ENCODE measurements around the gene LRP10. TPM values are rescaled to one million over a fixed set of nuclear protein-coding genes. Genes with fewer than 3 reads are reported as not detected.

The LRP10 gene
- total RNA-seq, 2 donors from 2014 or later, result 48.9 to 67.6 TPM

Other genes with a start within 250 kb of the LRP10 start
- not detected for gene OR6J1, start 227.4 kb upstream of the LRP10 start, total RNA-seq
- gene OXA1L, start 105.1 kb upstream of the LRP10 start, total RNA-seq, result 100 to 1,000 TPM; 176 to 178 TPM
- gene SLC7A7, start 56.3 kb upstream of the LRP10 start, total RNA-seq, result under 1 TPM; 0.46 to 0.78 TPM
- 100 to 1,000 TPM; 112 to 146 TPM for gene MRPL52, start 41.9 kb upstream of the LRP10 start, total RNA-seq
- gene MMP14, start 35.2 kb upstream of the LRP10 start, total RNA-seq, result 1 to 10 TPM in 1 of 2 donors, under 1 TPM in 1; 0.68 to 2.2 TPM
- gene REM2, start 11.5 kb downstream of the LRP10 start, total RNA-seq, result 1 to 10 TPM in 1 of 2 donors, under 1 TPM in 1; 0.93 to 1.1 TPM
- 10 to 100 TPM; 63.5 to 97.7 TPM for gene RBM23, start 47.4 kb downstream of the LRP10 start, total RNA-seq
- gene PRMT5, start 57.6 kb downstream of the LRP10 start, total RNA-seq, result 100 to 1,000 TPM in 1 of 2 donors, 10 to 100 TPM in 1; 47.1 to 120 TPM
- gene HAUS4, start 85.3 kb downstream of the LRP10 start, total RNA-seq, result 10 to 100 TPM; 82.2 to 93.3 TPM
- gene AJUBA, start 110.8 kb downstream of the LRP10 start, total RNA-seq, result 1 to 10 TPM; 1.5 to 3.8 TPM
- 10 to 100 TPM; 10.9 to 12.6 TPM for gene C14orf93, start 138.4 kb downstream of the LRP10 start, total RNA-seq
- gene PSMB5, start 163.2 kb downstream of the LRP10 start, total RNA-seq, result 100 to 1,000 TPM; 137 to 180 TPM
- gene PSMB11, start 170.5 kb downstream of the LRP10 start, total RNA-seq, result not detected
- 1 to 10 TPM; 1.1 to 1.4 TPM for gene CDH24, start 185.8 kb downstream of the LRP10 start, total RNA-seq
- gene ACIN1, start 223.4 kb downstream of the LRP10 start, total RNA-seq, result 100 to 1,000 TPM; 187 to 191 TPM
- 10 to 100 TPM; 36.5 to 49.1 TPM for gene C14orf119, start 223.8 kb downstream of the LRP10 start, total RNA-seq
- not detected for gene CIROP, start 233.2 kb downstream of the LRP10 start, total RNA-seq
- gene CEBPE, start 247.5 kb downstream of the LRP10 start, total RNA-seq, result under 1 TPM; 0.34 to 0.41 TPM